GM12878 (cell line): ENCODE data around the gene PPIP5K1. TPM values are rescaled to one million over a fixed set of nuclear protein-coding genes. Genes with fewer than 3 reads are reported as not detected.

Experiments used
- ATAC-seq: fragments of 200-7000 bp; cut with Tn5 transposase; 3 replicates; pipeline ENCODE4 v1.9.1; 2020; ENCODE audit warnings: mild to moderate bottlenecking, moderate library complexity
- BruUV-seq: library from RNA; stranded (reverse); fragments of 400-500 nt; replicated peaks from 2 replicates; lab custom pipeline; 2021; lab: Mats Ljungman, UMichigan
- CTCF ChIA-PET: fragments of 300-600 bp; sonication (Branson Sonifier 250); formaldehyde crosslinking; extraction: SDS; loops from one replicate; lab custom pipeline; 2021; ENCODE audit warnings: inconsistent platforms; lab: Yijun Ruan, JAX
- POLR2A ChIA-PET: fragments of 350-600 bp; formaldehyde crosslinking; extraction: SDS; loops from one replicate; lab custom pipeline; 2021; ENCODE audit warnings: inconsistent platforms; lab: Charles Lee
- RAD21 ChIA-PET: fragments of 300-600 bp; sonication (Branson Sonifier 250); formaldehyde crosslinking; loops from one replicate; lab custom pipeline; 2023; ENCODE audit warnings: antibody characterized with exemption; ENCODE audit not compliant: unreplicated experiment; lab: Charles Lee
- SMC1A ChIA-PET: fragments of 300-600 bp; sonication (Branson Sonifier 250); formaldehyde crosslinking; loops from one replicate; lab custom pipeline; 2023; ENCODE audit not compliant: unreplicated experiment, uncharacterized antibody; lab: Charles Lee
- DNase-seq: peaks from one replicate; pipeline ENCODE4 v3.0.0-alpha.2; 2011; ENCODE audit warnings: low read depth, low spot score
- FAIRE-seq: peaks from 3 replicates; lab custom pipeline; 2011; peaks lifted over from hg19 to GRCh38; lab: Jason Lieb, UNC
- H2AFZ ChIP-seq: 2 replicates; pipeline ENCODE4 v1.6.0; 2011; ENCODE audit warnings: low read depth, low read length, control low read depth; ENCODE audit not compliant: control insufficient read depth
- H3K27ac ChIP-seq: 2 replicates; pipeline ENCODE4 v1.5.1; 2011; ENCODE audit warnings: control low read depth; ENCODE audit not compliant: control insufficient read depth, insufficient read depth
- H3K27me3 ChIP-seq, 2 experiments: replicated peaks in 1 of 2; 2 replicates each; pipeline versions ENCODE4 v1.6.0 to v1.6.1; 2011; ENCODE audit warnings: low read length in 1 of 2; ENCODE audit not compliant: control insufficient read depth in 2 of 2, insufficient read depth in 2 of 2
- H3K36me3 ChIP-seq, 2 experiments: 2 replicates each; pipeline ENCODE4 v1.5.1; 2011; ENCODE audit warnings: low read length in 1 of 2; ENCODE audit not compliant: control insufficient read depth in 2 of 2, insufficient read depth in 2 of 2
- H3K4me1 ChIP-seq: 2 replicates; pipeline ENCODE4 v1.6.1; 2011; ENCODE audit warnings: mild to moderate bottlenecking, low read length, moderate library complexity, mixed read lengths; ENCODE audit not compliant: control insufficient read depth, insufficient read depth
- H3K4me2 ChIP-seq: 2 replicates; pipeline ENCODE4 v1.6.0; 2011; ENCODE audit warnings: control low read depth; ENCODE audit not compliant: control insufficient read depth, insufficient read depth
- H3K4me3 ChIP-seq: fragments of 200-600 bp; sonication (generic); 2 replicates; pipeline ENCODE4 v1.5.1; 2016
- H3K79me2 ChIP-seq: 2 replicates; pipeline ENCODE4 v1.6.0; 2011; ENCODE audit warnings: low read length; ENCODE audit not compliant: control insufficient read depth, insufficient read depth
- H3K9ac ChIP-seq: 2 replicates; pipeline ENCODE4 v1.8.0; 2011; ENCODE audit warnings: low read length, control low read depth, mixed read lengths; ENCODE audit not compliant: control insufficient read depth, insufficient read depth
- H3K9me3 ChIP-seq: replicated peaks from 3 replicates; pipeline ENCODE4 v1.5.1; 2011; ENCODE audit warnings: mild to moderate bottlenecking, low read length; ENCODE audit not compliant: control insufficient read depth, insufficient read depth
- H4K20me1 ChIP-seq: 2 replicates; pipeline ENCODE4 v1.6.0; 2011; ENCODE audit not compliant: control insufficient read depth, insufficient read depth
- EED ChIP-seq: sonication (generic); IDR thresholded peaks from 2 replicates; pipeline ENCODE4 v1.6.1; 2016; ENCODE audit warnings: antibody characterized with exemption, low read depth
- EGR1 ChIP-seq, 2 experiments: IDR thresholded peaks; 1 replicate in 1 of 2; 2 replicates in 1 of 2; pipeline ENCODE4 v1.6.1; 2011 to 2012; ENCODE audit warnings: low read depth in 2 of 2, low read length in 2 of 2, borderline replicate concordance in 1 of 2, mild to moderate bottlenecking in 1 of 2, moderate library complexity in 1 of 2
- ELK1 ChIP-seq: IDR thresholded peaks from 2 replicates; pipeline ENCODE4 v1.6.1; 2012; ENCODE audit warnings: low read depth, low read length, improper control_type of control experiment
- EP300 ChIP-seq, 2 experiments: fragments of 150-350 bp in 1 of 2; IDR thresholded peaks; 2 replicates each; pipeline ENCODE4 v1.6.1; 2011 to 2012; ENCODE audit warnings: low read depth in 2 of 2, low read length in 2 of 2, borderline replicate concordance in 1 of 2, improper control_type of control experiment in 1 of 2, inconsistent platforms in 1 of 2; ENCODE audit not compliant: control insufficient read depth in 1 of 2
- IKZF2 ChIP-seq, 2 experiments: fragments of 450-650 bp; IDR thresholded peaks; 2 replicates each; pipeline ENCODE4 v1.6.1; 2017; ENCODE audit warnings: mild to moderate bottlenecking in 2 of 2, moderate library complexity in 2 of 2
- NR2C1 ChIP-seq: fragments of 450-650 bp; IDR thresholded peaks from 2 replicates; pipeline ENCODE4 v1.6.1; 2017; ENCODE audit warnings: antibody characterized with exemption, mild to moderate bottlenecking, moderate library complexity
- NRF1 ChIP-seq: conservative IDR thresholded peaks from 2 replicates; pipeline ENCODE4 v1.6.1; 2011; ENCODE audit warnings: mild to moderate bottlenecking, low read depth, low read length, improper control_type of control experiment
- PML ChIP-seq: IDR thresholded peaks from 2 replicates; pipeline ENCODE4 v1.6.1; 2012; ENCODE audit warnings: low read length, inconsistent platforms
- TCF12 ChIP-seq: IDR thresholded peaks from 2 replicates; pipeline ENCODE4 v1.6.1; 2011; ENCODE audit warnings: low read depth, mild to moderate bottlenecking, low read length
- ZSCAN29 ChIP-seq: fragments of 450-650 bp; IDR thresholded peaks from 2 replicates; pipeline ENCODE4 v1.6.1; 2017; ENCODE audit warnings: mild to moderate bottlenecking, moderate library complexity
- WGBS: methylation state at CpG from one replicate; pipeline ENCODE4 v1.1.6; 2016; ENCODE audit warnings: low lambda C conversion rate; ENCODE audit not compliant: insufficient replicate concordance, insufficient coverage; ENCODE audit errors: missing lambda C conversion rate; 5-methylcytosine and 5-hydroxymethylcytosine counted together
- in situ Hi-C: fragments of 300-500 bp; cut with MboI; formaldehyde crosslinking; loops from 9 replicates; pipeline ENCODE4 v1.14.3; 2018; ENCODE audit warnings: mixed read lengths
- intact Hi-C: fragments of 100-400 bp; cut with micrococcal nuclease; formaldehyde crosslinking; loops from one replicate; pipeline ENCODE4 v1.14.2; 2022; ENCODE audit not compliant: unreplicated experiment
- polyA plus RNA-seq, 11 experiments: library from polyadenylated mRNA; depleted of rRNA in 4 of 11; unstranded in 6 of 11; stranded (reverse) in 5 of 11; fragments of >200 nt; fragmentation: Nextera tagmentation in 4 of 11; fragmentation: Illumina TruSeq in 1 of 11; extraction: Ambion mirVana in 4 of 11; extraction: Trizol in 1 of 11; gene quantifications; 1 replicate in 1 of 11; 2 replicates in 10 of 11; pipeline versions ENCODE4 v1.2.1 to v1.2.3, GENCODE V29; 2011 to 2016; ENCODE audit warnings: inconsistent platforms in 2 of 11, missing spikeins in 2 of 11, low read depth in 1 of 11
- total RNA-seq, 4 experiments: library from RNA; depleted of rRNA in 3 of 4; stranded (reverse); fragments of >200 nt in 3 of 4; fragmentation: Illumina TruSeq in 1 of 4; extraction: Trizol in 1 of 4; gene quantifications; 2 replicates each; pipeline versions ENCODE4 v1.2.1 to v1.2.3, GENCODE V29; 2013 to 2021
- TF ChIP-seq, protein P1 (sequence below): fragments of 450-650 bp; IDR thresholded peaks from 2 replicates; pipeline ENCODE4 v1.6.1; 2017; ENCODE audit warnings: low read depth, mild to moderate bottlenecking, moderate library complexity

PPIP5K1 gene
- total and polyA plus RNA-seq, 10 of the 15 experiments (the other 5 are each of a cell fraction or from before 2014, with no cell fraction given) = 2.5 to 54.4 (median 19.4) TPM

DNA sequence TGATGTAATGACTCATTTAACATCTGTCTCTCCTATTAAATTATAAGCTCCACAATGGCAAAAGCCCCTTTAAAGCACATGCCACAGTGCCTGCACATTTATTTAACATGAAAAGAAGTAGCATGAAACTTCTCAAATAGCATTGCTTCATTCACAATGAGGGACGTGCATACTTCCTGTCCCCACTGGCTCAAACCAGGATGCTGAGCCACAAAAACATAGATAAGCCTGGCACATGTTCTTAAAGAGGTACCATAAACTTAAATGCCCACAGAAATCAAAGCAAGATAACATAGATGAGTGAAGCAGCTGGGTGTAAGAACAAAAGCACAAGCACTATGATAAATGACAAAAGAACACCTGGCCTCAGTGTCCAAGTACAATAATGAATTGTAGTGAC lies 100.8 kb downstream of the PPIP5K1 start:
- Histone ChIP-seq H3K36me3 (peaks cover 0 to 3% of the 10 kb centered on the region in 2 experiments; a peak in 2 of 4 replicates), H2AFZ (no peak overlapping the region), H3K4me3 (no peak overlapping the region), H3K27ac (no peak overlapping the region), H3K27me3 (no peaks in the 10 kb centered on the region), H3K9me3 (no peaks in the 10 kb centered on the region), H3K79me2 (peaks cover 6% of the 10 kb centered on the region), H4K20me1 (no peaks in the 10 kb centered on the region), H3K4me1 (peaks cover 3% of the 10 kb centered on the region; the same call in 1 of the 2 replicates), H3K9ac (no peak overlapping the region), H3K4me2 (no peak overlapping the region)
- CTCF ChIA-PET = interaction anchor here (9.9 kb wide), 1 partner anchor 25 kb away, joined by 88 read pairs; the partner anchor contains the start of gene MAP1A
- TF ChIP-seq NR2C1 = no peak
- FAIRE-seq (no peak), ATAC-seq (no peak), DNase-seq (no peak)
- BruUV-seq = TSS peak; percentile 3
- intact Hi-C loops (no loop called here), in situ Hi-C loops (no loop called here)
- POLR2A ChIA-PET = interaction anchor here (0.6 to 0.8 kb wide), 2 partner anchors 21 to 110 kb away, joined by 3 read pairs; no protein-coding TSS in a partner anchor
- WGBS = 95% methylated on average over 1 of the region's 1 CpG
- SMC1A ChIA-PET = interaction anchor here (1.0 to 2.2 kb wide), 2 partner anchors 12 to 19 kb away, joined by 3 to 5 read pairs; no protein-coding TSS in a partner anchor
- RAD21 ChIA-PET = interaction anchor here (1.0 to 1.3 kb wide), 2 partner anchors 24 to 26 kb away, joined by 4 to 5 read pairs; no protein-coding TSS in a partner anchor

GRCh38 chr15:43488790-43489189 lies 101.2 kb downstream of the PPIP5K1 start:
- Histone ChIP-seq H4K20me1 (no peaks in the 10 kb centered on the region), H3K9ac (no peak overlapping the region), H2AFZ (no peak overlapping the region), H3K36me3 (peaks cover 0 to 3% of the 10 kb centered on the region in 2 experiments; a peak in 2 of 4 replicates), H3K4me2 (no peak overlapping the region), H3K9me3 (no peaks in the 10 kb centered on the region), H3K79me2 (peaks cover 6% of the 10 kb centered on the region), H3K4me1 (peaks cover 3% of the 10 kb centered on the region; the same call in 1 of the 2 replicates), H3K4me3 (no peak overlapping the region), H3K27me3 (no peaks in the 10 kb centered on the region), H3K27ac (no peak overlapping the region)
- FAIRE-seq (no peak), ATAC-seq (no peak), DNase-seq (no peak)
- no TSS peak for BruUV-seq
- ChIA-PET CTCF (interaction anchor here (9.9 kb wide), 1 partner anchor 25 kb away, joined by 88 read pairs; the partner anchor contains the start of gene MAP1A), RAD21 (interaction anchor here (1.0 to 1.3 kb wide), 2 partner anchors 24 to 26 kb away, joined by 4 to 5 read pairs; no protein-coding TSS in a partner anchor), SMC1A (interaction anchor here (1.0 to 2.2 kb wide), 2 partner anchors 12 to 19 kb away, joined by 3 to 5 read pairs; no protein-coding TSS in a partner anchor), POLR2A (interaction anchor here (0.8 kb wide), 1 partner anchor 22 kb away, joined by 3 read pairs; no protein-coding TSS in a partner anchor)
- WGBS = 97% methylated on average over 3 of the region's 3 CpGs
- intact Hi-C loops = no loop called here
- in situ Hi-C loops = no loop called here
- TF ChIP-seq EP300 (IDR thresholded peaks at IDR 0.05; ENCODE audit: borderline replicate concordance in 1 of 2, control insufficient read depth in 1 of 2, low read depth in 2 of 2, low read length in 2 of 2) = no peak
- no peak for TF ChIP-seq ELK1
- TF ChIP-seq, protein P1, sequence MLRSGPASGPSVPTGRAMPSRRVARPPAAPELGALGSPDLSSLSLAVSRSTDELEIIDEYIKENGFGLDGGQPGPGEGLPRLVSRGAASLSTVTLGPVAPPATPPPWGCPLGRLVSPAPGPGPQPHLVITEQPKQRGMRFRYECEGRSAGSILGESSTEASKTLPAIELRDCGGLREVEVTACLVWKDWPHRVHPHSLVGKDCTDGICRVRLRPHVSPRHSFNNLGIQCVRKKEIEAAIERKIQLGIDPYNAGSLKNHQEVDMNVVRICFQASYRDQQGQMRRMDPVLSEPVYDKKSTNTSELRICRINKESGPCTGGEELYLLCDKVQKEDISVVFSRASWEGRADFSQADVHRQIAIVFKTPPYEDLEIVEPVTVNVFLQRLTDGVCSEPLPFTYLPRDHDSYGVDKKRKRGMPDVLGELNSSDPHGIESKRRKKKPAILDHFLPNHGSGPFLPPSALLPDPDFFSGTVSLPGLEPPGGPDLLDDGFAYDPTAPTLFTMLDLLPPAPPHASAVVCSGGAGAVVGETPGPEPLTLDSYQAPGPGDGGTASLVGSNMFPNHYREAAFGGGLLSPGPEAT = no peak
- no peak for TF ChIP-seq PML
- TF ChIP-seq IKZF2 (IDR thresholded peaks at IDR 0.05) = no peak
- no peak for TF ChIP-seq EGR1 (IDR thresholded peaks at IDR 0.05; ENCODE audit: borderline replicate concordance in 1 of 2, low read depth in 2 of 2, low read length in 2 of 2)
- TF ChIP-seq NRF1 = no peak
- no peak for TF ChIP-seq ZSCAN29
- TF ChIP-seq TCF12 = no peak
- no peak for TF ChIP-seq EED
